ENCODE results near the gene AP5S1. TPM values are rescaled to one million over a fixed set of nuclear protein-coding genes. Genes with fewer than 3 reads are reported as not detected.

Gene AP5S1
- total and polyA plus RNA-seq, 2 of the 4 experiments (the other 2 are of a cell fraction), result 10.1 to 11.7 TPM

GRCh38 chr20:3848565-3848964 lies 28.2 kb downstream of the AP5S1 start:
- Histone ChIP-seq H3K9ac (ENCODE audit: low read depth, low read length) (no peak overlapping the region), H4K20me1 (ENCODE audit: insufficient read depth, low read length) (peaks cover 13% of the 10 kb centered on the region), H3K4me3 (ENCODE audit: insufficient read depth, low read depth, low read length) (no peak overlapping the region), H2BK20ac (ENCODE audit: low read depth, low read length) (no peak overlapping the region), H2AK9ac (replicated peaks; ENCODE audit: low read depth, low read length, poor library complexity) (peak overlapping the region; percentile 58), H3K23ac (ENCODE audit: low read depth, low read length) (peak overlapping the region; percentile 61), H3K27me3 (ENCODE audit: control insufficient read depth, insufficient read depth, low read length) (no peaks in the 10 kb centered on the region), H3K56ac (ENCODE audit: extremely low read depth, insufficient read depth, low read length) (no peak overlapping the region), H2AFZ (replicated peaks; ENCODE audit: low read length, poor library complexity) (no peak overlapping the region), H4K5ac (ENCODE audit: low read depth, low read length) (no peak overlapping the region; the same call in 1 of the 2 replicates), H2BK15ac (ENCODE audit: low read depth, low read length) (no peak overlapping the region), H3K4me2 (ENCODE audit: low read depth, low read length) (no peak overlapping the region), H2BK120ac (ENCODE audit: low read depth, low read length) (no peak overlapping the region), H4K8ac (ENCODE audit: low read depth in 2 of 2, low read length in 2 of 2) (no peak overlapping the region), H3K18ac (ENCODE audit: low read depth, low read length) (no peak overlapping the region), H3K9me3 (ENCODE audit: control insufficient read depth, insufficient read depth, low read length) (no peaks in the 10 kb centered on the region), H3K4ac (ENCODE audit: low read depth, low read length) (no peak overlapping the region), H3K4me1 (ENCODE audit: control insufficient read depth, insufficient read depth, low read length) (peaks cover 6% of the 10 kb centered on the region), H3K14ac (replicated peaks; ENCODE audit: low read depth, low read length) (no peak overlapping the region), H3K27ac (ENCODE audit: insufficient read depth, low read length) (no peak overlapping the region), H3K9me1 (ENCODE audit: insufficient read depth, low read length) (peaks cover 18% of the 10 kb centered on the region), H2AK5ac (ENCODE audit: low read depth, low read length) (no peak overlapping the region), H3K79me1 (ENCODE audit: low read depth in 1 of 2, low read length in 2 of 2) (peaks cover 34 to 52% of the 10 kb centered on the region in 2 experiments), H2BK5ac (ENCODE audit: low read depth, low read length, poor library complexity, severe bottlenecking) (no peak overlapping the region), H4K91ac (ENCODE audit: insufficient read depth, low read depth, low read length) (no peak overlapping the region), H3K36me3 (ENCODE audit: control insufficient read depth, insufficient read depth, low read length) (peaks cover 6% of the 10 kb centered on the region)
- dilution Hi-C loops (cut with HindIII; ENCODE audit: low sequenced_read_pairs, unreplicated experiment), result no loop called here
- ChIA-PET CTCF (interaction anchor here (0.6 kb wide), 1 partner anchor 32 kb away, joined by 5 read pairs; no protein-coding TSS in a partner anchor), POLR2A (ENCODE audit: unreplicated experiment) (interaction anchor here (0.6 kb wide), 1 partner anchor 451 kb away, joined by 4 read pairs; no protein-coding TSS in a partner anchor)
- BruUV-seq (replicated peaks), result no TSS peak
- TF ChIP-seq FOS (IDR thresholded peaks at IDR 0.05; ENCODE audit: low read depth, low read length) (no peak), CEBPB (IDR thresholded peaks at IDR 0.05; ENCODE audit: low read depth, low read length) (no peak), POLR2A (IDR thresholded peaks at IDR 0.05; ENCODE audit: low read depth, low read length) (no peak), CTCF (conservative IDR thresholded peaks at IDR 0.05; ENCODE audit: low read depth, low read length) (no peak), NFE2L2 (IDR thresholded peaks at IDR 0.05; ENCODE audit: low read depth, low read length) (no peak), USF2 (IDR thresholded peaks at IDR 0.05; ENCODE audit: low read depth, low read length) (no peak), MAFK (IDR thresholded peaks at IDR 0.05; ENCODE audit: low read depth, low read length) (no peak)
- TF ChIP-seq, protein P1, sequence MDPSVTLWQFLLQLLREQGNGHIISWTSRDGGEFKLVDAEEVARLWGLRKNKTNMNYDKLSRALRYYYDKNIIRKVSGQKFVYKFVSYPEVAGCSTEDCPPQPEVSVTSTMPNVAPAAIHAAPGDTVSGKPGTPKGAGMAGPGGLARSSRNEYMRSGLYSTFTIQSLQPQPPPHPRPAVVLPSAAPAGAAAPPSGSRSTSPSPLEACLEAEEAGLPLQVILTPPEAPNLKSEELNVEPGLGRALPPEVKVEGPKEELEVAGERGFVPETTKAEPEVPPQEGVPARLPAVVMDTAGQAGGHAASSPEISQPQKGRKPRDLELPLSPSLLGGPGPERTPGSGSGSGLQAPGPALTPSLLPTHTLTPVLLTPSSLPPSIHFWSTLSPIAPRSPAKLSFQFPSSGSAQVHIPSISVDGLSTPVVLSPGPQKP (IDR thresholded peaks at IDR 0.05; ENCODE audit: borderline replicate concordance, low read depth, low read length), result no peak
- intact Hi-C loops (cut with micrococcal nuclease), result no loop called here
- WGBS, 2 experiments (ENCODE audit: extremely low coverage in 2 of 2, insufficient read length in 1 of 2), result no CpG with 5 or more reads among the region's 1 CpG
- DNase-seq (no peak), ATAC-seq (ENCODE audit: low read depth) (no peak)
- in situ Hi-C loops (cut with MboI; ENCODE audit: low sequenced_read_pairs), result no loop called here

Measured in IMR-90 (cell line).